Colon (tissue), 2 donors: Measurements from ENCODE around the gene PRDX5.

Experiments used
- FAIRE-seq: peaks from 2 replicates; lab custom pipeline; 2012; peaks lifted over from hg19 to GRCh38; lab: Jason Lieb, UNC
- donor health status: control.
- donor health status: control.

PRDX5 gene

GRCh38 chr11:64324692-64325469, 7.0 kb downstream of the PRDX5 start:
- no peak for FAIRE-seq

GRCh38 chr11:64327375-64327774, 9.5 kb downstream of the PRDX5 start:
- FAIRE-seq = no peak

GRCh38 chr11:64327993-64328392, 10.1 kb downstream of the PRDX5 start:
- no peak for FAIRE-seq

GRCh38 chr11:64330888-64331287, 13.0 kb downstream of the PRDX5 start:
- FAIRE-seq = no peak

GRCh38 chr11:64331569-64332371, 13.8 kb downstream of the PRDX5 start:
- FAIRE-seq = no peak

- no peak for FAIRE-seq
These were observed 15.6 kb downstream of the PRDX5 start for GRCh38 chr11:64333556-64333955.

GRCh38 chr11:64334764-64335735, 17.1 kb downstream of the PRDX5 start:
- no peak for FAIRE-seq

GRCh38 chr11:64337538-64338249, 19.8 kb downstream of the PRDX5 start:
- FAIRE-seq = no peak

GRCh38 chr11:64338716-64339115, 20.8 kb downstream of the PRDX5 start:
- FAIRE-seq = no peak

- no peak for FAIRE-seq
These were observed 21.4 kb downstream of the PRDX5 start for GRCh38 chr11:64339286-64339685.

GRCh38 chr11:64339754-64340408, 22.0 kb downstream of the PRDX5 start, which contains the start of gene CCDC88B:
Gene CCDC88B, plus strand, starts transcription at chr11:64340204. Its CDS starts 63 bp downstream, at chr11:64340267.
- FAIRE-seq = no peak

- no peak for FAIRE-seq
These were observed 22.9 kb downstream of the PRDX5 start for GRCh38 chr11:64340671-64341335.

GRCh38 chr11:64341429-64341828, 23.5 kb downstream of the PRDX5 start:
- FAIRE-seq = no peak

- no peak for FAIRE-seq
These were observed 24.2 kb downstream of the PRDX5 start for GRCh38 chr11:64341851-64342791.

- no peak for FAIRE-seq
These were observed 25.2 kb downstream of the PRDX5 start for GRCh38 chr11:64342869-64343745.

- FAIRE-seq = no peak
These were observed 26.0 kb downstream of the PRDX5 start for GRCh38 chr11:64343767-64344559.

- FAIRE-seq = no peak
These were observed 26.9 kb downstream of the PRDX5 start for GRCh38 chr11:64344787-64345186.
